Fibroblast of peridontal ligament (primary cell): ENCODE data around the gene CCER1.

Experiments
- DNase-seq: peaks from one replicate; pipeline ENCODE4 v3.0.0-alpha.2; 2010; ENCODE audit errors: extremely low read depth

The CCER1 gene

GRCh38 chr12:90921536-90921935, 33.4 kb downstream of the CCER1 start:
- DNase-seq: peak; percentile 23

GRCh38 chr12:90920222-90920621, 34.8 kb downstream of the CCER1 start:
- no peak for DNase-seq

GRCh38 chr12:90917431-90917830, 37.5 kb downstream of the CCER1 start:
- DNase-seq: no peak

GRCh38 chr12:90916516-90916915, 38.5 kb downstream of the CCER1 start:
- DNase-seq: no peak

GRCh38 chr12:90915353-90915752, 39.6 kb downstream of the CCER1 start:
- no peak for DNase-seq

- DNase-seq: no peak
These were observed 44.0 kb downstream of the CCER1 start for GRCh38 chr12:90910958-90911357.

- peak; percentile 71 for DNase-seq
These were observed 45.8 kb downstream of the CCER1 start for GRCh38 chr12:90909069-90909770.

GRCh38 chr12:90908465-90908864, 46.5 kb downstream of the CCER1 start:
- peak; percentile 82 for DNase-seq

- no peak for DNase-seq
These were observed 49.1 kb downstream of the CCER1 start for GRCh38 chr12:90905691-90906370.

GRCh38 chr12:90902596-90902995, 52.4 kb downstream of the CCER1 start:
- DNase-seq: no peak
